ENCODE data around the gene BRPF3. TPM values are rescaled to one million over a fixed set of nuclear protein-coding genes. Genes with fewer than 3 reads are reported as not detected.

Gene BRPF3
- total RNA-seq, 1 experiment from 2014 or later, result 43.4 TPM

- no peaks in the 10 kb centered on the region for H3K36me3 Mint-ChIP-seq (ENCODE audit: insufficient read depth in 1 of 3, low read depth in 3 of 3)
- Histone ChIP-seq H4K91ac (ENCODE audit: insufficient read length, low read depth, low read length) (no peak overlapping the region), H3K23me2 (ENCODE audit: insufficient read length, low read depth, low read length, poor library complexity, severe bottlenecking) (no peaks in the 10 kb centered on the region), H2BK120ac (ENCODE audit: low read depth, low read length, poor library complexity, severe bottlenecking) (no peak overlapping the region), H3K27me3 (ENCODE audit: insufficient read depth, low read length) (no peaks in the 10 kb centered on the region; the same call in 1 of the 2 replicates), H3K14ac (ENCODE audit: insufficient read depth, low read length) (no peak overlapping the region), H3T11ph (ENCODE audit: low read length) (no peak overlapping the region), H2AK5ac (ENCODE audit: insufficient read length, low read length) (no peak overlapping the region), H3K23ac (ENCODE audit: insufficient read length, low read depth, low read length) (no peak overlapping the region), H4K20me1 (ENCODE audit: control insufficient read depth, insufficient read depth, insufficient read length) (no peaks in the 10 kb centered on the region), H3K79me2 (ENCODE audit: insufficient read depth, low read length) (no peaks in the 10 kb centered on the region), H4K5ac (ENCODE audit: insufficient read length, low read depth, low read length) (no peak overlapping the region), H2BK12ac (ENCODE audit: insufficient read length, low read depth, low read length) (no peak overlapping the region), H3K56ac (ENCODE audit: insufficient read length, low read depth, low read length) (no peak overlapping the region), H2AFZ (ENCODE audit: low read length) (no peak overlapping the region), H3K9ac (ENCODE audit: extremely low read depth, insufficient read length, low read length) (no peak overlapping the region), H3K9me3 (ENCODE audit: control insufficient read depth, low read depth, low read length) (no peaks in the 10 kb centered on the region), H3K4me1 (ENCODE audit: insufficient read depth, low read length) (no peaks in the 10 kb centered on the region), H2BK5ac (ENCODE audit: insufficient read length, low read length) (no peak overlapping the region), H3K4me2 (ENCODE audit: insufficient read depth, insufficient read length, low read length) (no peak overlapping the region), H2BK20ac (ENCODE audit: low read depth, low read length, poor library complexity, severe bottlenecking) (no peak overlapping the region), H3K79me1 (ENCODE audit: insufficient read depth, low read depth, low read length, poor library complexity, severe bottlenecking) (no peaks in the 10 kb centered on the region), H3K18ac (ENCODE audit: insufficient read length, low read depth, low read length) (no peak overlapping the region), H3K27ac (ENCODE audit: insufficient read length, low read depth, low read length) (no peak overlapping the region), H4K8ac (replicated peaks; ENCODE audit: insufficient read length, low read depth, low read length) (no peak overlapping the region), H2BK15ac (ENCODE audit: low read depth, low read length) (no peak overlapping the region), H3K4ac (ENCODE audit: low read depth, low read length) (no peak overlapping the region)
- WGBS (ENCODE audit: extremely low coverage, insufficient read length, low lambda C conversion rate), result no CpG with 5 or more reads among the region's 15 CpGs
- DNase-seq, result no peak
- no peak for TF ChIP-seq CTCF (conservative IDR thresholded peaks at IDR 0.05)
- H3K4me1 Mint-ChIP-seq, result peaks cover 3 to 5% of the 10 kb centered on the region in 2 experiments; a peak in 3 of 4 replicates
- no peaks in the 10 kb centered on the region for H3K9me3 Mint-ChIP-seq
- no peak overlapping the region for H3K27ac Mint-ChIP-seq
- H3K27me3 Mint-ChIP-seq (ENCODE audit: low read depth), result peaks cover 10% of the 10 kb centered on the region
- no peak overlapping the region for H3K4me3 Mint-ChIP-seq
These were observed 77.4 kb downstream of the BRPF3 start for GRCh38 chr6:36273802-36274514.

All from H9 (cell line).